ENCODE measurements around the gene UNC5A. TPM values are rescaled to one million over a fixed set of nuclear protein-coding genes. Genes with fewer than 3 reads are reported as not detected.

Gene UNC5A
- total and polyA plus RNA-seq, 2 of the 8 experiments (the other 6 are each of a cell fraction or from before 2014, with no cell fraction given), result 4.0 to 7.6 TPM

GRCh38 chr5:176918613-176919012, 108.3 kb downstream of the UNC5A start:
- no peak overlapping the region for H2AK5ac ChIP-seq (ENCODE audit: low read depth, low read length)
- WGBS, 2 experiments (ENCODE audit: extremely low coverage in 1 of 2, insufficient coverage in 1 of 2, insufficient read length in 1 of 2, insufficient replicate concordance in 2 of 2, low coverage in 1 of 2, low lambda C conversion rate in 2 of 2, missing lambda C conversion rate in 1 of 2), result 94 to 100% methylated on average over 1 to 6 of the region's 6 CpGs
- CTCF ChIA-PET (ENCODE audit: partially characterized antibody), result interaction anchor here (0.6 kb wide), 1 partner anchor 21 kb away, joined by 3 read pairs; no protein-coding TSS in a partner anchor

More at GRCh38 chr5:176918613-176919012, 108.3 kb downstream of the UNC5A start:
- Histone ChIP-seq H3K23ac (ENCODE audit: insufficient read length) (no peak overlapping the region), H3K9me3 (ENCODE audit: insufficient read depth in 2 of 2, low read depth in 1 of 2, low read length in 1 of 2) (no peaks in the 10 kb centered on the region), H4K91ac (replicated peaks; ENCODE audit: insufficient read length, low read length) (no peak overlapping the region), H3K18ac (ENCODE audit: extremely low read depth, low read length) (no peak overlapping the region), H3K4me2 (ENCODE audit: insufficient read depth in 1 of 2, low read depth in 2 of 2, low read length in 2 of 2) (no peak overlapping the region), H2BK5ac (ENCODE audit: low read depth, low read length) (no peak overlapping the region), H2BK12ac (ENCODE audit: low read depth, low read length) (no peak overlapping the region), H2BK120ac (replicated peaks; ENCODE audit: low read depth, low read length) (no peak overlapping the region), H3K4me3 (ENCODE audit: extremely low read depth in 1 of 4, insufficient read depth in 2 of 4, low read depth in 3 of 4, low read length in 4 of 4) (no peak overlapping the region), H3K27me3 (replicated peaks in 1 of 4; ENCODE audit: control insufficient read depth in 3 of 4, extremely low read depth in 1 of 4, insufficient read depth in 3 of 4, low read length in 3 of 4) (no peaks in the 10 kb centered on the region), H3K56ac (replicated peaks; ENCODE audit: insufficient read length, low read depth, low read length) (no peak overlapping the region), H4K8ac (ENCODE audit: extremely low read depth, insufficient read depth, low read length) (no peak overlapping the region), H3K27ac (ENCODE audit: low read depth, low read length) (no peak overlapping the region), H3K23me2 (ENCODE audit: low read depth, low read length) (no peaks in the 10 kb centered on the region; the same call in 1 of the 2 replicates), H3K36me3 (ENCODE audit: control insufficient read depth in 2 of 4, insufficient read depth in 4 of 4, low read length in 3 of 4) (peaks cover 0 to 2% (median 0%) of the 10 kb centered on the region in 4 experiments; a peak in 3 of 8 replicates), H3K79me1 (ENCODE audit: low read depth, low read length) (no peaks in the 10 kb centered on the region), H4K5ac (ENCODE audit: insufficient read length, low read depth, low read length) (no peak overlapping the region), H4K20me1 (replicated peaks in 1 of 2; ENCODE audit: control insufficient read depth in 1 of 2, insufficient read depth in 2 of 2, low read length in 2 of 2) (peaks cover 0 to 3% of the 10 kb centered on the region in 2 experiments), H3K4ac (replicated peaks; ENCODE audit: insufficient read length, low read depth, low read length) (no peak overlapping the region), H2AFZ (ENCODE audit: low read length) (no peak overlapping the region), H2BK15ac (ENCODE audit: low read length) (no peak overlapping the region), H3K14ac (ENCODE audit: insufficient read length) (no peak overlapping the region), H3K4me1 (replicated peaks in 1 of 4; ENCODE audit: control insufficient read depth in 3 of 4, insufficient read depth in 4 of 4, low read length in 3 of 4) (no peaks in the 10 kb centered on the region), H3K79me2 (ENCODE audit: control insufficient read depth in 1 of 2, insufficient read depth in 2 of 2, low read length in 2 of 2) (no peaks in the 10 kb centered on the region; a peak in 1 of 4 replicates), H2BK20ac (ENCODE audit: low read length) (no peak overlapping the region), H3K9ac (replicated peaks in 1 of 4; ENCODE audit: extremely low read depth in 1 of 4, low read depth in 3 of 4, low read length in 3 of 4) (no peak overlapping the region)
- POLR2A ChIA-PET (ENCODE audit: partially characterized antibody), result no interaction called here
- FAIRE-seq, result no peak
- no peak for DNase-seq (ENCODE audit: low read depth in 1 of 2, low spot score in 2 of 2)
- TF ChIP-seq CHD2 (IDR thresholded peaks at IDR 0.05; ENCODE audit: low read length), result no peak
- TF ChIP-seq SIX5 (IDR thresholded peaks at IDR 0.05; ENCODE audit: low read depth, low read length), result no peak
- TF ChIP-seq CEBPB (IDR thresholded peaks at IDR 0.05; ENCODE audit: low read depth, low read length), result peak; percentile 28; the same call in 1 of the 2 replicates
- TF ChIP-seq KDM4A (IDR thresholded peaks at IDR 0.05; ENCODE audit: low read depth, low read length, severe bottlenecking), result no peak

Data from H1 (cell line).